HS-27A (cell line): ENCODE results near the gene FIBP.

Source experiments
- DNase-seq: peaks from one replicate; pipeline ENCODE4 v3.0.0-alpha.2; 2012; ENCODE audit warnings: low read depth, missing footprints

The FIBP gene

DNA sequence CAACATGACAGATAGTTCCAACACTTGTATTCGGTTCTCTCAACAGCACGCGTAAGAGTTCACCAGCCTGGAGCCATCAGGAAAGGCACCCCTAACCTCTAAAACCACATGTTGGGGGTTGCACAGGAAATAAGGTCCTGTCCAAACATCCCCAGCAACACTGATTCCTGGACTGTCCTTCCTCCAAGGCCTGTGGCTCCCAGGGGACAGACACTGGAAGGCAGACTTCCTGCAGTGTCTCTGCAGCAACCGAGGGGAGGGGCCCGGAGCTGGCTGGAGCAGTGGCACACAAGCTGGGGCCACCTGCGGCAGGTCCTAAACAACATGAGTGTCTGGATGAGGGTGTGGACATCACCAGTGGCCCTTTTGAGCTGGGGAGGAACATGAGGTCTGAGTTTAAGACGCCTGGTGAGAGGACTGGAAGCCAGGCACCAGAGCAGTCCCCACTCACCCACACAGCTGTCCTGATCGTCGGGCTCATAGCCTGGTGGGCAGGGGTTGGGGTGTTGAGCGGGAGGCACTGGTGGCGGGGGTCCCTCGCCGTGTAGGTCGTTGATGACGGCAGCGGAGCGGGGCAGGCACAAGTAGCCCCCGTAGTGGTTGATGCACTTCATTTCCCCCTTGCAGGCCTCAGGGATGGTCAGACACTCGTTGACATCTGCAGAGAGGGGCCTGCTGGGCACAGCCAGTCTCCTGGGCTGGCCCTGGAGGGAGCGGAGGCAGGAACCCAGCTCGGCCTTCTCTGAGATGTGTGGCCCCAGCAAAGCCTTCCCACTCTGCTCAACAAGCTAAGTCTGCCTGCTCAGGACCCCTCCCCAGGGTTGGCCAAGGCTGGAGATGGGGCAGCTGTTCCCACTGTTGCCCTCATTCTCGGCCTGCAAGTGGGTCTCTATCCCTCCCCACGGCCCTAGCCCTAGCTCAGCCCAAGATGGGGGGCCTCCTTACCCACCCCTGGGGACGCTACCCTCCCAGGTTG, 17.3 kb downstream of the FIBP start:
- DNase-seq: no peak

DNA sequence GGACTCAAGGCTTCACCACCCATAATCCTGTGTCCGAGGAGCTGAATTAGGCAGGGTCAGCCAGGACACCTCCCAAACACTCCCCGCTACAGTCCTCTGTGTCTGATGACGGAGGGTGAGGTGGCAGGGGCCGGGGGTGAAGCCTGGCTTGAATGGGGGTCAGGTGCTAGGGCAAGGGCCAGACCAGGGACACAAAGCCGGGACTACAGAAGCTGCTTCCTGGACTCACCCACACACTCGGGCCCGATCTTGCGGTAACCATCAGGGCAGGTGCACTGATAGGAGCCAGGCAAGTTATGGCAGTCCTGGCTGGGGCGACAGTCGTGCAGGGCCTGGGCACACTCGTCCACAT, 18.0 kb downstream of the FIBP start:
- no peak for DNase-seq

- no peak for DNase-seq
Measured at GRCh38 chr11:65869643-65870306, 18.5 kb downstream of the FIBP start.

DNA sequence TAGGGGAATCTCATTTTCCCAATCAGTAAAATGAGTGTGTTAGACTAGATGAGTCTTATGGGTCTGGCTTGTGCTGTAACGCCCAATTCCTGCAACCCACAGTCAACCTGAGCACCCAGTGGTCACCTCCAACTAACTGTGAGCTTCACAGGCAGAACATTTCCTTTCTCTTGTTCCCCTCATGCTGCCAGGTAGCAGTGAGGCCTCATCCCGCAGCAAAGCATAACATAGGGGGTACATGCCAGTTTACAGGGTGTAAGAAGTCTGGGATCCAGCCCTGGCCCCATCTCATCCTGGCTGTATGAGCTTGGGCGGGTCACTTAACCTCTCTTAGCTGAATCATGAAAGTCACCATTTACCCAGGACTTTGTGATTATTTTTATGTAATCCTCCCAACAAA, 19.4 kb downstream of the FIBP start:
- DNase-seq: no peak

- no peak for DNase-seq
Measured at GRCh38 chr11:65868076-65868667, 20.1 kb downstream of the FIBP start.

DNA sequence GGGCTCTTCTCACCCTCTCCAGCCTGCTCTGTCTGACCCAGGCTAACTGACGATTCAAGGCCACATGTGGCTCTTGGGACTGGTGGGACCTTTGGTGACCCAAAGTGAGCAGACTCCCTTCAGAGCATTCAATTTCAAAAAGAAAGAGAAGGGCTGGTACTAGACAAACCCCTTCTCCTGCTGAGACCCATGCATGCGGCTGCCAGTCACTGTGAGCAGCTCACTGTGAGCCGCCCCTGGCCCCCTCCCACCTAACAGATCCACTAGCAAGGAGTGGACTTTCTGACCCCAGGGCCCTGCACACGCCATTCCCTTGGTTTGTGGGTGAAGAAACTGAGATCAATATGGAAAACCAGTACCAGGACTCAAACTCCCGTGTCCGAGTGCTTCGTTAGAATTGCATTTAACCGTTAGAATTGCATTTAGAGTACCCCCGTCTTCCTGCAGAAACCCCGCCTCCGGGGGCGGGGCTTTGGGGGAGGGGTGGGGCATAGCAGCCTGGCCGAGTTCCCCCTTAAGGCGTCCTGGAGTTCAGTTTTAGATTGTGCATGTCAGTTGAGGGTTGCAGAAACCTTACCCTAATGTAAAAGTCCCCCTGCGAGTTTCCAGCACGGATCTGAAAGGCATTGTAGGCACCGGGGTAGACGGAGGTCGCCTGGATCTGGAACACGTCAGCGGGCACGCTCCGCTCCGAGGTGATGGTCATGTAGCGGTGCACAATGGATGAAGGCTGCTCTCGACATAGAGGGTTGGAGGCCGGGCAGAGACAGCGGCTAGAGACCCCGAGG, 20.8 kb downstream of the FIBP start:
- no peak for DNase-seq

GRCh38 chr11:65866509-65867283, 21.6 kb downstream of the FIBP start:
- DNase-seq: no peak

DNA sequence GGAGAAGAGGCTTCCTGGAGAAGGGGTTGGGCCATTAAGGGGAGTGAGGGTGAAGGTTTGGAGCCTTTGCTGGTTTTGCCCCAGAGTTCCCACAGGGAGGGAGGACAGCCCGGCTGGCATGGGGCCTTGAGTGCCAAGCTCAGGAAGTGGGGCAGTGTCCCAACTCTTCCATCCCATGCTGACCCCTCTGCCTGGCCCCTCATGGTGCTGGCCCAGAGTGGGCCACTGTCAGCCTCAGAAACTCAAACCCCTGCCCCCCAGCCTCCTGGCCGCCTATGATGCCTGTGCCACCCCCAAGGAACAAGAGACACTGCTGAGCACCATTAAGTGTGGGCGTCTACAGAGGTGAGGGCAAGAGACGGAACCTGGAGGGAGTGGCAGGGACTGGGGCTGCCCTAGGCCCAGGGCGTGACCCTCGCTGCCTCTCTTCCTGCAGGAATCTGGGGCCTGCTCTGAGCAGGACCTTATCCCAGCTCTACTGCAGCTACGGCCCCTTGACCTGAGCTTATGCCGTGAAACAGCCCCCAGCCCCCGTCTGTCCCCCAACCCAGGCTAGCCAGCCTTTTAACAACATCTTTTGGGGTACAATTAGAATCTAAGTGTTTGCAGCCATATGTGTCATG, 22.6 kb downstream of the FIBP start:
- no peak for DNase-seq

DNA sequence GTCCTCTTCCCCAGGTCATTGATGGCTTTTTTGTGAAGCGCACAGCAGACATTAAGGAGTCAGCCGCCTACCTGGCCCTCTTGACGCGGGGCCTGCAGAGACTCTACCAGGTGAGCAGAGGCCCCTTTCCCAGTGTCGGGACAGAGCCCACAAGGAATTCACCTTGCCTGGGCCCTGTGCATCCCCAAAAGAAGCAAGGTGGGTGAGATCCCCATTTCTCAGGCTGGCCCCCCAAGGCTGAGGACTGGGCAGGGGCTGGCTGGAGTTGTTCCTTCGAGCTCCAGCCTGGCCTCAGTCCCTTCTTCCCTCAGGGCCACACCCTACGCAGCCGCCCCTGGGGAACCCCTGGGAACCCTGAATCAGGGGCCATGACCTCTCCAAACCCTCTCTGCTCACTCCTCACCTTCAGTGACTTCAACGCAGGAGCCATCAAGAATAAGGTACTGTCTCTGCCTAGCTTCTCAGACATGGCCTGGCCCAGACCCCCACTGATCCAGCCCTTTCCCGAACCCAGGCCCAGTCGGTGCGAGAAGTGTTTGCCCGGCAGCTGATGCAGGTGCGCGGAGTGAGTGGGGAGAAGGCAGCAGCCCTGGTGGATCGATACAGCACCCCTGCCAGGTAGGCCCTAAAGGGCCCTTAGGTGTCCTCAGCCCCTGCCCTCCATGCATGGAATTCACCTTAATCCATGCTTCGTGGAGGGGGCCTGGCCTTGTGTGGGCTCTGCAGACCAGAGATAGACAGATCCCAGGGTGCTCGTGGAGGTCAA, 23.4 kb downstream of the FIBP start:
- no peak for DNase-seq

- DNase-seq: no peak
Measured at GRCh38 chr11:65863889-65864705, 24.2 kb downstream of the FIBP start.

DNA sequence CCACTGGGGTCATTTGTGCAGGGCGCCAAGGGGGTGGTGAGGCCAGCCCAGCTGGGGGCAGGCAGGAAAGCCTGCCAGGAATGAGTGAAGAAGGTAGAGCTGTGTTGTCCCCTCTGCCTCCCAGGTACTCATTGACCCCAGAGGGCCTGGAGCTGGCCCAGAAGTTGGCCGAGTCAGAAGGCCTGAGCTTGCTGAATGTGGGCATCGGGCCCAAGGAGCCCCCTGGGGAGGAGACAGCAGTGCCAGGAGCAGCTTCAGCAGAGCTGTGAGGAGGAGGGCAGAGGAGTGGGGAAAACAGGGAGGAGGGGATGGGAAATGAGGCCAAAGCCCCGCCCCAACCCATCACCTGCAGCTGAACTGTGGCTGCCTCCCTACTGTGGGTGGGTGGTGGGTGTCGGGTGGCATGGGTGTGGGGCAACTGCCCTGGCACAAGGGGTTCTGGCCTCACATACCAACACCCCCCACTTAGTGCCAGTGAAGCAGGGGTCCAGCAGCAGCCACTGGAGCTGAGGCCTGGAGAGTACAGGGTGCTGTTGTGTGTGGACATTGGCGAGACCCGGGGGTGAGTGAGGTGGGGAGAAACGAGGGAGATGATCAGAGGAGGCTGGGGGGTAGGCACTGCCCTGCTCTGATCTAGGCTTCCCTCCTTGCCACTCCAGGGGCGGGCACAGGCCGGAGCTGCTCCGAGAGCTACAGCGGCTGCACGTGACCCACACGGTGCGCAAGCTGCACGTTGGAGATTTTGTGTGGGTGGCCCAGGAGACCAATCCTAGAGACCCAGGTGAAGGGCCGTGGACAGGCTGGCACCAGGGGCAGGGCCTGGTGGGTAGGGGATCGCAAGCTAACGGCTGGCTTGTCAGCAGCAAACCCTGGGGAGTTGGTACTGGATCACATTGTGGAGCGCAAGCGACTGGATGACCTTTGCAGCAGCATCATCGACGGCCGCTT, 25.1 kb downstream of the FIBP start:
- DNase-seq: no peak

DNA sequence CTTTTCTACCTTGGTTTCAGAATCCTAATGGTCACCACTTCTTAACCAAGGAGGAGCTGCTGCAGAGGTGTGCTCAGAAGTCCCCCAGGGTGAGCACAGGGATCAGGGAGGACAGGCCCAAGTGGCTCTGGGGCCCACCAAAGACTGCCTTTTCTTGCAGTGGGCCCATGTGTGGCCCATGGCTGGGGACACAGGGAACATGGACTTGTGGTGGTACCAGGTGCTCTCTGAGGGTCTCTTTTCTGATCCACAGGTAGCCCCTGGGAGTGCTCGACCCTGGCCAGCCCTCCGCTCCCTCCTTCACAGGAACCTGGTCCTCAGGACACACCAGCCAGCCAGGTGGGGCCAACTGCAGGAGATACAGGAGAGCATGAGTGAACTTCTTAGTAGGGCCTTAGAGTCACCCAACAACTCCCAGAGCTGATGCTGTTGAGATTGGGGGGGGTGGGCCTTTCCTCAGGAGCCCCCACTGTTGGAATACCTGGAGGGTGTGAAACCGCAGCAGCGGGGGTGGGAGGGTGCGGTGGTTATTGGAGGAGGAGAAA, 26.0 kb downstream of the FIBP start:
- no peak for DNase-seq

DNA sequence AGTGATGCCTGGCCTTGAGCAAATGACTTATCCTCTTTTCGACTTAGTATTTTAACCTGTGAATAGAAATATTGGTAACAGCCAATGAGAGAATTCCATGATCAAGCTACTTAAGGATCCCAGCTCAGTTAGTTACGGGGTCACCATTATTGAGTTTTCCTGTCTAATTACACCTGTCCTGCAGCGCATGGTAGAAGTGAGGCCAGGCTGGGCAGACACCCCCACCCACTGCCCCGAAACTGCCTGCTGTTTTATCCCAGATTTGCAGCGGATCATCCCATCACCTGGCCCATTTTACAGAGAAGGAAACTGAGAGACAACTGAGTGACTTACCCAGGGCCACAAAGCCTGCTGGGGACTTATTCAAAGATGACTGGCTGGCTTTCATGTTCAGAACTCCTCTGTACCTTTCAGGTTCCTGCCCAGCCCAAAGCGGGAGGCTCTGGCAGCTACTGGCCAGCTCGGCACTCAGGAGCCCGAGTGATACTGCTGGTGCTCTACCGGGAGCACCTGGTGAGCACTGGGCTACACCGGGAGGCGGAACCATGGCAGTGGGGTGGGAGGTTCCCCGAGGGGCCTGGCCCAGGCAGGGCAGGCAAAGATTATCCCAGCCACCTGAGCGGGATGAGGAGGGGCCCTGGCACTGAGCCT, 26.6 kb downstream of the FIBP start:
- no peak for DNase-seq

- no peak for DNase-seq
Measured at GRCh38 chr11:65861165-65861505, 27.1 kb downstream of the FIBP start.

DNA sequence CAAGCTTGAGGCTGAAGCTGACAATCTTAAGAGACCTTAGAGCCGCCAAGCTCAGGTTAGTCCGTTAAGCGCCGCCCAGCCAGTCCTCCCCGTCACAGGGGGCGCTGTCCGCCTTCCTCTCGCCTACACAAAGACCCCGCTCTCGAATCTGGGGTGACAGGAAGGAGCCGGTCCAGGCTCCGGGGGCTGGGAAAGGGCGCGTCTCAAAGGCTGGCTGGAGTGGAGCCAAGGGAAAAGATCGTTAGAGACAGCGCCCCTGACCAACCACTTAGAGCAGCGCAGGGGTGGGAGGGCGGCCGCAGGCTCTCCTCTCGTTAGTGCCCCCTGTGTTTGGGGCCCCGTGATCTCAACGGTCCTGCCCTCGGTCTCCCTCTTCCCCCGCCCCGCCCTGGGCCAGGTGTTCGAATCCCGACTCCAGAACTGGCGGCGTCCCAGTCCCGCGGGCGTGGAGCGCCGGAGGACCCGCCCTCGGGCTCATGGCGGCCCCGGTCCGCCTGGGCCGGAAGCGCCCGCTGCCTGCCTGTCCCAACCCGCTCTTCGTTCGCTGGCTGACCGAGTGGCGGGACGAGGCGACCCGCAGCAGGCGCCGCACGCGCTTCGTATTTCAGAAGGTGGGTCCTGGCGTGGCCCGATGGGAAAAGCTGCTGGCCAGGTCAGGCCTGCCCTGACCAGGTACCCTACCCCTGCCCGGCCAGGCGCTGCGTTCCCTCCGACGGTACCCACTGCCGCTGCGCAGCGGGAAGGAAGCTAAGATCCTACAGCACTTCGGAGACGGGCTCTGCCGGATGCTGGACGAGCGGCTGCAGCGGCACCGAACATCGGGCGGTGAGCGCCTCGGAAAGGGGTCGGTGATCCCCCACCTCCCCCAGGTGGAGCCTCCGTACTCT, 27.8 kb downstream of the FIBP start, which contains the start of gene MUS81:
Gene MUS81, plus strand, starts transcription at position 156 of the 887 bp plus-strand sequence. Its CDS starts 321 bp downstream, at position 477.
- DNase-seq: peak; percentile 99

DNA sequence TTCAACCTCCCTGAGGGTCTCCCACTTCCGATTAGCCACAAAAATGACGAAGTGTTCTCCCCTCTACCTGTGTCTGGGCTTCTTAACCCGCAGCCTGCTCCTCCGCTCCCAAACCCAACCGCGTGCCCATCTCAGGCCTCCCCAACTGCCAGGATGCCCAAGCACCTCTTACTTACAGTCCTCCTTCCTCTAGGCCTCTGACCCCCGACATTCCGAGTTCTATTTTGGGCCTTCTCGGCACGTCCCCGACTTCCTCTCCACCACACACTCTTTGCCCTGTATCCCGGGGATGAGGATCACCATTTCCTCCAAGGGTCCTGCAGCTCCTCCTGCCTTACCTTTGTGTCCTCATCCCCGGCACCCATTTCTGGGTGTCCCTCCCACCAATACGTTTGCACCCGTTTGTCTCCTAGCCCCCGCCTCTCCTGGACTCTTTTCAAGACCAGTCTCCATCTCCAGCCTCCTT, 28.4 kb downstream of the FIBP start:
- DNase-seq: peak; percentile 72
